Measurements from ENCODE around the gene GCM1.

GCM1 gene

GRCh38 chr6:53115113-53115512 is 33.5 kb downstream of the GCM1 start:
- H3K4me3 ChIP-seq (ENCODE audit: low read length), result no peak overlapping the region
- DNase-seq (ENCODE audit: low read depth, low spot score), result no peak

GRCh38 chr6:53113742-53114141 is 34.9 kb downstream of the GCM1 start:
- no peak overlapping the region for H3K4me3 ChIP-seq (ENCODE audit: low read length)
- DNase-seq (ENCODE audit: low read depth, low spot score), result no peak

DNA sequence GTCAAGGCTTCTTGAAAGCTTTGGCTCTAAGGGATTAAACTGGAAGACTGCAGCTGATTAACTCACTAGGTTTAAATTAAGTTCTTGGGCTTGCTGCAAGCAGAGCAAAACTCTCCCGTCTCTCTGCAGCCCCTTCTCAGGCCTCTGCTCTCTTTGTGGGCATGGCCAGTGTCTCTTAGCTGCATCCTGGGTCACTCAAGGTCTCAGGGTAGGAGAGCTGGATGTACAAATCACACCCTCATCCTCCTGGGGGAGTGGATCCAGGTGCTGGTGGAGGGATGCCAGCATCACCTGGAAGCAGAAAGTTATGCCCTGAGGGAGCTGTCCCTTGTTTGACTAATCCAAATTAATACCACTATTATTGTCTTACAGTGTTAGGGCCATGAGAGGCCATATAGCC is 35.8 kb downstream of the GCM1 start:
- no peak for DNase-seq (ENCODE audit: low read depth, low spot score)
- no peak overlapping the region for H3K4me3 ChIP-seq (ENCODE audit: low read length)

DNA sequence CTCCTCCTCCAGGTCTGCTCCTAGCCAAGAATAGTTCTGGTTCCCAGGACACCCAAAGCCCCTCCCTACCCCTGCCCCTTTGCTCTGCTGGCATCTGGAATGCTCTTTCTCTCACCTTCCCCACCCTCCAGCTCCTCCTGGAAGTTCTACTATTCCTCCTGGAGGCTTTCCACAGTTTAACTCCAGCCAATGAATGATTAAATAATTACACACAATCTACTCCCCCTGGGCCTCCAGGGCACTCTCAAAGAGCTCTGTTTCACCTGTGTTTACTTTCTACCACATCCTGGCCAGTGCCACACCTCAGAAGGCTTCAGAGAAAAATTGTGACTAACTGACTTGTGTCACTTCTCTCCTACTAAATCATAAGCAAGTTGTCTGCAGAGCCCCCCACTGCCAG is 36.2 kb downstream of the GCM1 start:
- no peak overlapping the region for H3K4me3 ChIP-seq (ENCODE audit: low read length)
- DNase-seq (ENCODE audit: low read depth, low spot score), result no peak

GRCh38 chr6:53111865-53112264 is 36.8 kb downstream of the GCM1 start:
- H3K4me3 ChIP-seq (ENCODE audit: low read length), result no peak overlapping the region

GRCh38 chr6:53109612-53110011 is 39.0 kb downstream of the GCM1 start:
- no peak overlapping the region for H3K4me3 ChIP-seq (ENCODE audit: low read length)
- DNase-seq (ENCODE audit: low read depth, low spot score), result no peak

More at GRCh38 chr6:53111865-53112264, 36.8 kb downstream of the GCM1 start:
- DNase-seq (ENCODE audit: low read depth, low spot score), result no peak

- H3K4me3 ChIP-seq (ENCODE audit: low read length), result no peak overlapping the region
- DNase-seq (ENCODE audit: low read depth, low spot score), result no peak
These were observed 41.5 kb downstream of the GCM1 start for GRCh38 chr6:53107091-53107490.

GRCh38 chr6:53104916-53105315 is 43.7 kb downstream of the GCM1 start:
- DNase-seq (ENCODE audit: low read depth, low spot score), result no peak
- no peak overlapping the region for H3K4me3 ChIP-seq (ENCODE audit: low read length)

DNA sequence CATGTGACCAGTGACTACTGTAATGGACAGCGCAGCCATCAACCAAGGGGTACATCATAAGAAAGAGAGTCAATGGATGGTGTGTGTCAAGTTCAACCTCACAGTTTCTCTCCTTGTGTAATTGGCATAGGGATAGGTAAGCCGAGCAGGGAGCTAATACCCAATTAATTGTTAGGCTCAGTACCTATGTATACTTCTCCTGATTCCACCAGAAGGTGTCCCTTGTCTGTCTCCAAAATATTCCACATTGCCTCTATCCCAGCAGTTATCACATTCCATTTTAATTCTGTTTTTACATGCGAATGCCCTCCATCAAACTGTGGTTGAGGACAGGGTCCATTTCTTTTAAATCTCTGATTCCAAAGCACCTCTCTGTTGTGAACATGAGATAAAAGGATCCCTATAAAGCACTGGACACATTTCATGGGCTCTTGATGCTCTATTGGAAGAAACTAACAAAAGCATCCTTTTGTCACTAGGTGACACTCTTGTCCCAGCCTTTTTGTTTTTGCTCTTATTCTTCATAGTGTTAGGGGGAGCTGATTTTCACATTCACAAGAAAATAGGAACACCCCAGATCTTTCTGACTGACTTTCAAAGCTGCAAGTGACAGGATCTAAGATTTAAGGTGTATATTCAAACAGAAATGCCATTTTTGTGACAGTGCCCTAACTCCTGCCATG is 44.5 kb downstream of the GCM1 start:
- no peak overlapping the region for H3K4me3 ChIP-seq (ENCODE audit: low read length)
- DNase-seq (ENCODE audit: low read depth, low spot score), result peak; percentile 18

GRCh38 chr6:53101006-53101405 is 47.6 kb downstream of the GCM1 start:
- no peak overlapping the region for H3K4me3 ChIP-seq (ENCODE audit: low read length)
- DNase-seq (ENCODE audit: low read depth, low spot score), result no peak

GRCh38 chr6:53100561-53100960 is 48.1 kb downstream of the GCM1 start:
- DNase-seq (ENCODE audit: low read depth, low spot score), result no peak
- H3K4me3 ChIP-seq (ENCODE audit: low read length), result no peak overlapping the region

DNA sequence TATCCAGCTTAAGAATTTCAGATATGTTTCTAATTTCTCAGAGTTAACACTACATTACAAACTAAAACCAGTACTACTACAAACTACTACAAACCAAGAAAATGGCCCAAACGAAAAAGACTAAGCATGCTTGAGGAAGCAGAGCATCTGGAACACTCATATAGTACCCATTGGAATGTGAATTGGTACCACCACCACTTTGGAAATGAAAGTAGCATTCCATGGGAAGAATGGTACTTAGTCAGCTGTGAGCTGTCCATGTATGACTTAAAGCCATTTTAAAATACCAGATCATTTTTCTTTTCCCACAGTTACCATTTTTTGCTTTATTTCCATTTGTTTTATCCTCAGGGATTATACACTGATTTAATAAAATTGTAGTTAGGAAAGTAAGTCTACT is 52.9 kb downstream of the GCM1 start:
- H3K4me3 ChIP-seq (ENCODE audit: low read length), result no peak overlapping the region
- no peak for DNase-seq (ENCODE audit: low read depth, low spot score)

GRCh38 chr6:53095270-53095669 is 53.4 kb downstream of the GCM1 start:
- DNase-seq (ENCODE audit: low read depth, low spot score), result no peak
- H3K4me3 ChIP-seq (ENCODE audit: low read length), result no peak overlapping the region

- H3K4me3 ChIP-seq (ENCODE audit: low read length), result no peak overlapping the region
These were observed 58.1 kb downstream of the GCM1 start for GRCh38 chr6:53090576-53090975.

GRCh38 chr6:53089948-53090347 is 58.7 kb downstream of the GCM1 start:
- DNase-seq (ENCODE audit: low read depth, low spot score), result no peak
- H3K4me3 ChIP-seq (ENCODE audit: low read length), result no peak overlapping the region

More at GRCh38 chr6:53090576-53090975, 58.1 kb downstream of the GCM1 start:
- no peak for DNase-seq (ENCODE audit: low read depth, low spot score)

DNA sequence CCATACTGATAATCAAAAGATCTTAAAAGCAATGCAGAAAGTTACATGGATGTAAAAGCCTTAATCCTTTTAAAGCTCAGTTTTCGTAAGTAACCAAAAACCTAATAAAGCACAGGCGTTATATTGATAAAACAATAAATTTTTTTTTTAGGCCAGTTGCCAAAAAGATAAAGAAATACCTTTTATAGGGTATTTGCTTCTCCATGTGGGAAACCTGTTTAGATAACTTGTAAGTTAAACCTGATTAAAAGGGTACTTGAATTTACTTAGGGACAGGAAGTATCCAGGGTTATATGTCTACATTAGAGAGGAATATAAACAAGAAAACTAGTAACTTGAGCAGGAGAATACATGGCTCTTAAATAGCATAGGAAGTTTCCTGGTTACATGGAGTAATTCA is 62.3 kb downstream of the GCM1 start:
- no peak for DNase-seq (ENCODE audit: low read depth, low spot score)
- no peak overlapping the region for H3K4me3 ChIP-seq (ENCODE audit: low read length)

- no peak for DNase-seq (ENCODE audit: low read depth, low spot score)
These were observed 67.8 kb downstream of the GCM1 start for GRCh38 chr6:53080813-53081212.

More at GRCh38 chr6:53080813-53081212, 67.8 kb downstream of the GCM1 start:
- H3K4me3 ChIP-seq (ENCODE audit: low read length), result no peak overlapping the region

Data from Jurkat, Clone E6-1 (cell line).